ENCODE measurements around the gene ANKRD18B.
"Not testable (repeated sequence)": the region's sequence is repeated elsewhere in the genome, so short reads cannot be mapped to it uniquely, and the experiment has no call there.

The ANKRD18B gene

GRCh38 chr9:33489066-33489465, 35.0 kb upstream of the ANKRD18B start:
- H3K4me3 ChIP-seq (ENCODE audit: low read depth, low read length): no peak overlapping the region
- H3K27me3 ChIP-seq (ENCODE audit: insufficient read depth, low read depth, severe bottlenecking): no peaks in the 10 kb centered on the region
- no peaks in the 10 kb centered on the region for H3K9me3 ChIP-seq (ENCODE audit: severe bottlenecking)
- DNase-seq: no peak
- TF ChIP-seq, protein P1, sequence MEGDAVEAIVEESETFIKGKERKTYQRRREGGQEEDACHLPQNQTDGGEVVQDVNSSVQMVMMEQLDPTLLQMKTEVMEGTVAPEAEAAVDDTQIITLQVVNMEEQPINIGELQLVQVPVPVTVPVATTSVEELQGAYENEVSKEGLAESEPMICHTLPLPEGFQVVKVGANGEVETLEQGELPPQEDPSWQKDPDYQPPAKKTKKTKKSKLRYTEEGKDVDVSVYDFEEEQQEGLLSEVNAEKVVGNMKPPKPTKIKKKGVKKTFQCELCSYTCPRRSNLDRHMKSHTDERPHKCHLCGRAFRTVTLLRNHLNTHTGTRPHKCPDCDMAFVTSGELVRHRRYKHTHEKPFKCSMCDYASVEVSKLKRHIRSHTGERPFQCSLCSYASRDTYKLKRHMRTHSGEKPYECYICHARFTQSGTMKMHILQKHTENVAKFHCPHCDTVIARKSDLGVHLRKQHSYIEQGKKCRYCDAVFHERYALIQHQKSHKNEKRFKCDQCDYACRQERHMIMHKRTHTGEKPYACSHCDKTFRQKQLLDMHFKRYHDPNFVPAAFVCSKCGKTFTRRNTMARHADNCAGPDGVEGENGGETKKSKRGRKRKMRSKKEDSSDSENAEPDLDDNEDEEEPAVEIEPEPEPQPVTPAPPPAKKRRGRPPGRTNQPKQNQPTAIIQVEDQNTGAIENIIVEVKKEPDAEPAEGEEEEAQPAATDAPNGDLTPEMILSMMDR (IDR thresholded peaks at IDR 0.05; ENCODE audit: low read depth, low read length): no peak
- H3K36me3 ChIP-seq: no peaks in the 10 kb centered on the region
- H3K27ac ChIP-seq: no peak overlapping the region

GRCh38 chr9:33493819-33494218, 30.2 kb upstream of the ANKRD18B start:
- H3K27me3 ChIP-seq (ENCODE audit: insufficient read depth, low read depth, severe bottlenecking); H3K36me3 ChIP-seq; H3K4me3 ChIP-seq (ENCODE audit: low read depth, low read length); DNase-seq; H3K27ac ChIP-seq; H3K9me3 ChIP-seq (ENCODE audit: severe bottlenecking): not testable (repeated sequence)

DNA sequence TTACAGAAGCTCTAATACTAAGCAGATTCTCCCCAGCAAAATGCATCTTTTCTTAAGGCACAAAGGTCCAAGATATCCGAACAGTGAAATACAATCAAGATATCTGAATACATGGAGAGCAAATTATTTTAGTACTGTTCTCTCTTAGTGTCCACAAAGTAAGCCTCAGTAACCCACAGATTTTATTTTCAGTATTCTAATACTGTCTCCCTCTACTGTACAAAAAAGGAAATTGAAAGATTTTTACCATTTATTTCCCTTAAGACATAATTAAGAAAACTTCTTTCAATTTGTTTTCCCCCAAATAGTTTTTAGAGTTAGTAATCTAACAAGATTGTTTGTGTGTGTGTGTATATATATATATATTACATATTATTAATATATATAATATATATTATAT, 25.7 kb upstream of the ANKRD18B start:
- TF ChIP-seq, protein P1 (IDR thresholded peaks at IDR 0.05; ENCODE audit: low read depth, low read length): no peak
- Histone ChIP-seq H3K4me3 (ENCODE audit: low read depth, low read length) (no peak overlapping the region), H3K27me3 (ENCODE audit: insufficient read depth, low read depth, severe bottlenecking) (no peaks in the 10 kb centered on the region), H3K36me3 (no peaks in the 10 kb centered on the region), H3K9me3 (ENCODE audit: severe bottlenecking) (no peaks in the 10 kb centered on the region), H3K27ac (no peak overlapping the region)
- DNase-seq: no peak

DNA sequence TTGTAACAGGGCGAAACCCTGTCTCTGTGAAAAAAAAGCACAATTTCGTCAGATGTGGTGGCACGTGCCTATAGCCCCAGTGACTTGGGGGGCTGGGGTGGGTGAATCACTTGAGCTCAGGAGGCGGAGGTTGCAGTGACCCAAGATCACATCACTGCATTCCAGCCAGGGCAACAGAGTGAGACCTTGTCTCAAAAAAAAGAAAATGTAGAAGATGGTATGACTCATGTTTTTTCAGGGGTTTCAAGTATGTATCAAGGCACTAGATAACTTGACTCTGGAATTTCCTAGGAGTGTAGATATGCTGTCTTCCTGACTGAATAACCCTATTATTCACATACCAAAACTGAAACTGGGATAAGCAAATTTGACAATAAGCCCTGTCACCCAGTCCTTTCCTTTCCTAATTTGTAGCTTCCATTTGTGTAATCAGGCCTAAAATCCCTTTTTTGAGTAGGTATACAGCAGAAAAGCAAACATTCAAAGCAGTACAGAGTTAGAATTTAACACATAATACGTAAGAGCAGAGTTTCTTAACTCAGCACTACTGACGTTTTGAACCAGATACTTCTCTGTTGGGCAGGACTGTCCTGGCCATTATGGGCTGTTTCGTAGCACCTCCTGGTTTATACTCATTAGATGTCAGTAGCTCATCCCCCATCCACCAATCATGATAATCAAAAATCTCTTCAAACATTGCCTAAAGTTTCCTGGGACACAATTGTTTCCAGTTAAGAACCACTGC, 17.3 kb upstream of the ANKRD18B start:
- no peaks in the 10 kb centered on the region for H3K27me3 ChIP-seq (ENCODE audit: insufficient read depth, low read depth, severe bottlenecking)

GRCh38 chr9:33510262-33511183, 13.5 kb upstream of the ANKRD18B start:
- TF ChIP-seq, protein P1 (IDR thresholded peaks at IDR 0.05; ENCODE audit: low read depth, low read length): no peak
- Histone ChIP-seq H3K4me3 (ENCODE audit: low read depth, low read length) (peak overlapping the region; percentile 77), H3K36me3 (no peaks in the 10 kb centered on the region), H3K27ac (peak overlapping the region; percentile 85), H3K9me3 (ENCODE audit: severe bottlenecking) (no peaks in the 10 kb centered on the region), H3K27me3 (ENCODE audit: insufficient read depth, low read depth, severe bottlenecking) (no peaks in the 10 kb centered on the region)
- peak; percentile 65 for DNase-seq

More for the DNA sequence above, 17.3 kb upstream of the ANKRD18B start:
- no peak overlapping the region for H3K4me3 ChIP-seq (ENCODE audit: low read depth, low read length)
- TF ChIP-seq, protein P1 (IDR thresholded peaks at IDR 0.05; ENCODE audit: low read depth, low read length): no peak
- DNase-seq: no peak
- H3K36me3 ChIP-seq: no peaks in the 10 kb centered on the region
- H3K27ac ChIP-seq: no peak overlapping the region
- H3K9me3 ChIP-seq (ENCODE audit: severe bottlenecking): no peaks in the 10 kb centered on the region

DNA sequence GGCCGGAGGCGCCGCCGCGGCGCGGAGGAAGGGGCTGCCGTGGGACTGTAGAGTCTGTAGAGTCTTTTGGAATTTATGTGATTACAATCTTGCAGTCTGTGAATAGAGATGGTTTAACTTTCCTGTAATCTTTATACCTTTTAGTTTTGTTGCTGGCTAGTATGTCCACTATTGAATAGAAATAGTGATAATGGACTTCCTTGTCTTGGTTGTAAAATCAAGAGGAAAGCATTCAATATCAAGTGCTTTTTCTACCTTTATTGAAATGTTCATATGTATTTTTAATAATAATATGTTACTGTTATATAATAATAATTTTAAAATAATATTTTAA, 12.9 kb upstream of the ANKRD18B start:
- peak overlapping the region; percentile 77 for H3K4me3 ChIP-seq (ENCODE audit: low read depth, low read length)
- DNase-seq; H3K27me3 ChIP-seq (ENCODE audit: insufficient read depth, low read depth, severe bottlenecking); H3K36me3 ChIP-seq; H3K9me3 ChIP-seq (ENCODE audit: severe bottlenecking): not testable (repeated sequence)
- peak overlapping the region; percentile 85 for H3K27ac ChIP-seq

DNA sequence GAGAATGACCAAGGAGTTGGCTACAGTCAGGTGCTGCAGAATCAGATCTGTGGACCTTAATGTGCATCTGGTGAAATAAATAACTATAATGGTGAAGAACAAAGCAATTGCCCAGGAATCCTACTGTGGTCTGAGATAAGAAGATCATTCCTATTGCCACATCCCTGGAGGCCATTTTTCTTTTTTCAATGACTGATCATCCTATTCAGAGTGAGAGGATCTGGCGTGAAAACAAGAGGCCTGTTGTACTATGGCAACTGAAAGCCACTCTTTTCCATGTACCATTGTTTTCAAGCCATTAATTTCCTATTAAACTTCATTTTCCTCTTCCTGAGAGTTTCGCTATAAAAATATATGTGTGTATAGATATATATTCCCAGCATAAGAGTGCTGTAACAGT, 11.5 kb upstream of the ANKRD18B start:
- not testable (repeated sequence) for DNase-seq; H3K36me3 ChIP-seq; H3K4me3 ChIP-seq (ENCODE audit: low read depth, low read length); H3K27ac ChIP-seq; H3K9me3 ChIP-seq (ENCODE audit: severe bottlenecking); H3K27me3 ChIP-seq (ENCODE audit: insufficient read depth, low read depth, severe bottlenecking)

- not testable (repeated sequence) for H3K27me3 ChIP-seq (ENCODE audit: insufficient read depth, low read depth, severe bottlenecking); H3K4me3 ChIP-seq (ENCODE audit: low read depth, low read length); H3K9me3 ChIP-seq (ENCODE audit: severe bottlenecking); H3K36me3 ChIP-seq
- peak; percentile 18 for DNase-seq
- peak overlapping the region; percentile 36; the same call in 1 of the 2 replicates for H3K27ac ChIP-seq
These were observed 8.6 kb upstream of the ANKRD18B start for GRCh38 chr9:33515342-33515995.

DNA sequence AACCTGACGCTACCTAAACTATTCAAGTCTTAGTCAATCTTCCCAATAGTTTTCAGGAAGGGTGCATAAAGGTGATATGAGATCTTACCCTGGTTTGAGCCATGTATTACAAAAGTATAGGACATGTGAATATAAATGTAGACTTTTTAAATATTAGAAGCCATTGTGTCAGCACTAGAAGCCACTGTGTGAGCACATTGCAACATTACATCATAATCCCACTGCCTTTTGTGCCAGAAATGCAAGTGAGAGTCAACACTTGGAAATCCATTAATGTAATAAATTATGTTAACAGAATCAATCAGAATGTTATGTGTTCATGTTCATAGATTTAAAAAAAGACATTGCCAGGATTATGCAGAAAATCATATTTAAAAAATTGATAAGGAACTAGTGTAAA, 7.7 kb upstream of the ANKRD18B start:
- not testable (repeated sequence) for H3K27me3 ChIP-seq (ENCODE audit: insufficient read depth, low read depth, severe bottlenecking); DNase-seq; H3K4me3 ChIP-seq (ENCODE audit: low read depth, low read length); H3K36me3 ChIP-seq; H3K27ac ChIP-seq; H3K9me3 ChIP-seq (ENCODE audit: severe bottlenecking)

Data from WERI-Rb-1 (cell line).